CD8-positive, alpha-beta memory T cell (primary cell): ENCODE results near the gene SLC25A39. TPM values are rescaled to one million over a fixed set of nuclear protein-coding genes. Genes with fewer than 3 reads are reported as not detected.

ENCODE experiments used
- CTCF ChIA-PET: fragments of 350-600 bp; sonication (Branson Sonifier 250); formaldehyde crosslinking; loops from one replicate; lab custom pipeline; 2021; ENCODE audit warnings: antibody characterized with exemption; lab: Charles Lee
- POLR2A ChIA-PET: fragments of 350-600 bp; sonication (Branson Sonifier 250); formaldehyde crosslinking; loops from one replicate; lab custom pipeline; 2021; ENCODE audit warnings: antibody characterized with exemption; lab: Charles Lee
- DNase-seq, 5 donors: peaks; one replicate each; pipeline versions ENCODE4 v3.0.0 to v3.0.0-alpha.2; 2020 to 2022; ENCODE audit warnings: mixed read lengths in 1 of 5
- H3K27ac ChIP-seq: one replicate; pipeline ENCODE4 v1.7.0; 2013; ENCODE audit warnings: low read depth, mild to moderate bottlenecking, low read length, moderate library complexity
- H3K27me3 ChIP-seq: 2 replicates; pipeline ENCODE4 v1.7.0; 2013; ENCODE audit warnings: low read length, mild to moderate bottlenecking; ENCODE audit not compliant: insufficient read depth, poor library complexity, severe bottlenecking
- H3K36me3 ChIP-seq: 2 replicates; pipeline ENCODE4 v1.7.0; 2013; ENCODE audit warnings: mild to moderate bottlenecking, low read length, moderate library complexity; ENCODE audit not compliant: insufficient read depth
- H3K4me1 ChIP-seq: 2 replicates; pipeline ENCODE4 v1.7.0; 2013; ENCODE audit warnings: mild to moderate bottlenecking, low read length, moderate library complexity; ENCODE audit not compliant: insufficient read depth
- H3K4me3 ChIP-seq: 2 replicates; pipeline ENCODE4 v1.7.0; 2013; ENCODE audit warnings: mild to moderate bottlenecking, low read length
- H3K9me3 ChIP-seq: 2 replicates; pipeline ENCODE4 v1.7.0; 2013; ENCODE audit warnings: mild to moderate bottlenecking, low read length
- H3K27ac Mint-ChIP-seq, 8 donors: one replicate each; pipeline ENCODE4 v1.8.0; 2020 to 2021; ENCODE audit warnings: mixed read lengths in 8 of 8, mild to moderate bottlenecking in 6 of 8, inconsistent platforms in 3 of 8, moderate library complexity in 3 of 8
- H3K27me3 Mint-ChIP-seq, 2 donors: one replicate each; pipeline ENCODE4 v1.8.0; 2020 to 2021; ENCODE audit warnings: mixed read lengths in 2 of 2, mild to moderate bottlenecking in 1 of 2, moderate library complexity in 1 of 2
- H3K36me3 Mint-ChIP-seq, 3 donors: one replicate each; pipeline ENCODE4 v1.8.0; 2020 to 2021; ENCODE audit warnings: mixed read lengths in 3 of 3, inconsistent platforms in 1 of 3, mild to moderate bottlenecking in 1 of 3
- H3K4me1 Mint-ChIP-seq, 3 donors: one replicate each; pipeline ENCODE4 v1.8.0; 2020 to 2021; ENCODE audit warnings: mixed read lengths in 3 of 3, inconsistent platforms in 1 of 3, mild to moderate bottlenecking in 1 of 3
- H3K4me3 Mint-ChIP-seq, 7 donors: one replicate each; pipeline ENCODE4 v1.8.0; 2020 to 2021; ENCODE audit warnings: mixed read lengths in 7 of 7, mild to moderate bottlenecking in 6 of 7, moderate library complexity in 4 of 7, inconsistent platforms in 2 of 7
- H3K9me3 Mint-ChIP-seq, 5 donors: one replicate each; pipeline ENCODE4 v1.8.0; 2020 to 2022; ENCODE audit warnings: mixed read lengths in 5 of 5, mild to moderate bottlenecking in 3 of 5, moderate library complexity in 2 of 5, inconsistent platforms in 1 of 5
- polyA plus RNA-seq: library from polyadenylated mRNA; unstranded; fragments of 300-500 nt; fragmentation: Illumina TruSeq; gene quantifications from one replicate; pipeline ENCODE4 v1.2.3, GENCODE V29; 2021
- total RNA-seq, 2 experiments: library from RNA; stranded (reverse); gene quantifications; one replicate each; pipeline ENCODE4 v1.2.3, GENCODE V29; 2021

The SLC25A39 gene
- total and polyA plus RNA-seq, 3 experiments from 2014 or later, result 133 to 174 (median 159) TPM

DNA sequence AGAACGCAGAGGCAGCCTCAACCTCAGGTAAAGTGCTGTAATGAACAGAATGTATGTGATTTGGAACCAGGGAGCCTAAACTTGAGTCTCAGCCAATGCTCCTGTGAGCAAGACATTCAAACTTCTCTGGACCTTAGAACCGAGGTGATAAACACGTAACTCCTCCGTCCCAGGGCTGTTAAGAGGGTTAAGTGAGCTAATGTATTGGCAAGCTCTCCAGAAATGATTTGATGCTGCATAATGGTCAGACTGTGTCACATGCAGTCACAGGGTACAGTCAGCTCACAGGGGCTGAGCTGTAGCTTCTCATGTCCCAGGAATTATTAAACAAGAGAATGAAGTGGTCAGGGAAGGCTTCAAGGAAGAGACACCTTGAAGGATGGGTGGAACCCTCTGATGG, 46.6 kb downstream of the SLC25A39 start:
- peaks cover 9 to 13% (median 10%) of the 10 kb centered on the region in 3 donors for H3K4me1 Mint-ChIP-seq
- ChIA-PET POLR2A (no interaction called here), CTCF (no interaction called here)
- peak overlapping the region in 1 of 8 donors; percentile 27 for H3K27ac Mint-ChIP-seq
- peaks cover 0 to 3% of the 10 kb centered on the region in 2 donors for H3K27me3 Mint-ChIP-seq
- Histone ChIP-seq H3K4me3 (no peak overlapping the region), H3K36me3 (no peaks in the 10 kb centered on the region), H3K27ac (no peak overlapping the region), H3K27me3 (no peaks in the 10 kb centered on the region), H3K4me1 (no peaks in the 10 kb centered on the region), H3K9me3 (no peaks in the 10 kb centered on the region)
- no peak for DNase-seq
- no peak overlapping the region for H3K4me3 Mint-ChIP-seq
- no peaks in the 10 kb centered on the region for H3K9me3 Mint-ChIP-seq
- no peaks in the 10 kb centered on the region for H3K36me3 Mint-ChIP-seq

DNA sequence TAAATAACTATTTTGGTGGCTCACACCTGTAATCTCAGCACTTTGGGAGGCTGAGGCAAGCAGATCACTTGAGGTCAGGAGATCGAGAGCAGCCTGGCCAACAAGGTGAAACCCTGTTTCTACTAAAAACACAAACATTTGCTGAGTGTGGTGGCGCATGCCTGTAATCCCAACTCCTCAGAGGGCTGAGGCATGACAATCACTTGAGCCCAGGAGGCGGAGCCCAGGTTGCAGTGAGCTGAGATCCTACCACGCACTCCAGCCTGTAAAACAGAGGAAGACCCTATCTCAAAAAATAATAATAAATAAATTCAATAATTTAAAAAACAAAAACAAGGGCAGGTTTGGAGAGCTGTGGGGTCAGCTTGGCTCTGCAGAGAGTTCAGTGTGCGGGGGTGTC, 51.0 kb downstream of the SLC25A39 start:
- Histone ChIP-seq H3K4me3 (no peak overlapping the region), H3K9me3 (no peaks in the 10 kb centered on the region), H3K36me3 (no peaks in the 10 kb centered on the region), H3K27ac (no peak overlapping the region), H3K27me3 (no peaks in the 10 kb centered on the region), H3K4me1 (no peaks in the 10 kb centered on the region)
- Mint-ChIP-seq H3K4me3 (no peak overlapping the region), H3K27me3 (peaks cover 0 to 9% of the 10 kb centered on the region in 2 donors), H3K4me1 (no peaks in the 10 kb centered on the region), H3K9me3 (no peaks in the 10 kb centered on the region), H3K27ac (no peak overlapping the region), H3K36me3 (no peaks in the 10 kb centered on the region)
- POLR2A ChIA-PET, result no interaction called here
- no peak for DNase-seq
- CTCF ChIA-PET, result interaction anchor here (1.4 kb wide), 1 partner anchor 14 kb away, joined by 3 read pairs; no protein-coding TSS in a partner anchor

DNA sequence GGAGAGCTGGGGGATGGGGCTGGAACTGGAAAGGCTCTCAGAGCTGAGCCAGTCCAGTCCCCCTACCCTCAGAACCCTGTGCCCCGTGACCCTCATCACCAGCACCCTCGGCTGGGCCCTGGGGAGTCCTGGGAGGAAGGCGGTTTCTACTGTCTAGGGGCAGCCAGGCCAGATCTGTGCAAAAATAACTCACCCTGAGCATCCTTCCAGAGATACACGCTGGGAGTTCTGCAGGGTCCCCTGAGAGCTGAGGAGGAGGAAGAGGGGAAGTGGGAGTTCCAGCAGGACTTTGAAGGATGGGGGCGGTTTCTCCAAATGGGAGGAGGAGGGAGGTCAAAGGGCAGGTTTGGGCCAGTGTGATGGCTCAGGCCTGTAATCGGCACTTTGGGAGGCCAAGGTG, 51.7 kb downstream of the SLC25A39 start:
- Mint-ChIP-seq H3K27me3 (peaks cover 0 to 9% of the 10 kb centered on the region in 2 donors), H3K27ac (no peak overlapping the region), H3K4me3 (no peak overlapping the region), H3K4me1 (no peaks in the 10 kb centered on the region), H3K36me3 (no peaks in the 10 kb centered on the region), H3K9me3 (no peaks in the 10 kb centered on the region)
- no peaks in the 10 kb centered on the region for H3K27me3 ChIP-seq
- H3K4me1 ChIP-seq, result no peaks in the 10 kb centered on the region
- no peaks in the 10 kb centered on the region for H3K36me3 ChIP-seq
- POLR2A ChIA-PET, result no interaction called here
- H3K9me3 ChIP-seq, result no peaks in the 10 kb centered on the region
- no peak for DNase-seq
- H3K27ac ChIP-seq, result no peak overlapping the region
- H3K4me3 ChIP-seq, result no peak overlapping the region
- CTCF ChIA-PET, result interaction anchor here (1.4 kb wide), 1 partner anchor 14 kb away, joined by 3 read pairs; no protein-coding TSS in a partner anchor

DNA sequence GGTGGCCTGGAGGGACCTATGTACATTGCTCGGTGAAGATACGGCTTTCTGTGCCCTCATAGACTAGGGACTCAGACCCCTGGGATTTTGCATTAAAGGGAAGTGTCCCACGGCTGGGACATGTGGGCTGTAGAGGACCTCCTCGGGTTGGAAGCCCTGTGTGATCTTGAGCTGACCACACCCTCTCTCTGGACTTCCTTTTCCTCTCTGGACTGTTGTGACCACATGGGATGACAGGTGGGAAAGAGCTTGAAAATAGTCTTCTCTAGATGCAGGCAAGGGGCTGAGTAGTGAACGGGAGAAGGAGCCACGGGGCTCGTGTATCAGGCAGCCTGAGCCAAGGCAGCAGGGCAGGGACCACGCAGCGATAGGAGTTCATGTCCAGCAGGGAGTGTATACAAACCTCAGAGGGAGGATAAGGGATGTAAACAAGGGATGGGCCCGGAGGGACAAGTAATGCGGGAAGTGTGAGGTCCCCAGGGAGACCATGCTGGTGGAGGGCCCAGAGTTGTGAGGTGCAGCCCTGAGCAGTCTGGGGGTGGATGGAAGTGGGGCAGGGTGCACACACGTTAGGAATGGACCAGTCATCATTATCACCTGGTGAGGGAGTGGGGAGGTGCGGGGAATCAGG, 52.2 kb downstream of the SLC25A39 start:
- no peaks in the 10 kb centered on the region for H3K4me1 ChIP-seq
- H3K4me3 Mint-ChIP-seq, result no peak overlapping the region
- H3K27me3 ChIP-seq, result no peaks in the 10 kb centered on the region
- no peaks in the 10 kb centered on the region for H3K4me1 Mint-ChIP-seq
- POLR2A ChIA-PET, result no interaction called here
- no peak overlapping the region for H3K4me3 ChIP-seq
- CTCF ChIA-PET, result interaction anchor here (1.4 kb wide), 1 partner anchor 15 kb away, joined by 3 read pairs; no protein-coding TSS in a partner anchor
- H3K9me3 Mint-ChIP-seq, result no peaks in the 10 kb centered on the region
- DNase-seq, result no peak
- H3K36me3 Mint-ChIP-seq, result no peaks in the 10 kb centered on the region
- H3K27ac Mint-ChIP-seq, result peak overlapping the region in 1 of 8 donors; percentile 62
- no peaks in the 10 kb centered on the region for H3K36me3 ChIP-seq
- H3K27me3 Mint-ChIP-seq, result peaks cover 0 to 9% of the 10 kb centered on the region in 2 donors
- no peak overlapping the region for H3K27ac ChIP-seq
- H3K9me3 ChIP-seq, result no peaks in the 10 kb centered on the region

Other genes with a start within 250 kb of the SLC25A39 start
- gene HDAC5, start 201.2 kb downstream of the SLC25A39 start, total RNA-seq, result 10 to 100 TPM; 22.7 to 24.2 TPM
- gene HDAC5, start 201.2 kb downstream of the SLC25A39 start, polyA plus RNA-seq, result 38.1 TPM
- 10 to 100 TPM; 16.2 to 16.5 TPM for gene HROB, start 182.9 kb downstream of the SLC25A39 start, total RNA-seq
- gene HROB, start 182.9 kb downstream of the SLC25A39 start, polyA plus RNA-seq, result not detected
- gene ASB16, start 154.1 kb downstream of the SLC25A39 start, total RNA-seq, result under 1 TPM in 1 of 2 experiments, not detected in 1; 0.11 TPM
- gene ASB16, start 154.1 kb downstream of the SLC25A39 start, polyA plus RNA-seq, result 0.10 TPM
- gene TMUB2, start 137.9 kb downstream of the SLC25A39 start, total RNA-seq, result 10 to 100 TPM; 20.8 to 22.5 TPM
- gene TMUB2, start 137.9 kb downstream of the SLC25A39 start, polyA plus RNA-seq, result 37.5 TPM
- gene ATXN7L3, start 124.9 kb downstream of the SLC25A39 start, total RNA-seq, result 100 to 1,000 TPM in 1 of 2 experiments, 10 to 100 TPM in 1; 96.6 to 111 TPM
- 15.4 TPM for gene ATXN7L3, start 124.9 kb downstream of the SLC25A39 start, polyA plus RNA-seq
- gene UBTF, start 105.1 kb downstream of the SLC25A39 start, total RNA-seq, result 100 to 1,000 TPM; 186 to 199 TPM
- gene UBTF, start 105.1 kb downstream of the SLC25A39 start, polyA plus RNA-seq, result 78.0 TPM
- gene SLC4A1, start 56.7 kb downstream of the SLC25A39 start, total RNA-seq, result not detected
- not detected for gene SLC4A1, start 56.7 kb downstream of the SLC25A39 start, polyA plus RNA-seq
- gene RUNDC3A, start 16.2 kb downstream of the SLC25A39 start, total RNA-seq, result not detected
- gene RUNDC3A, start 16.2 kb downstream of the SLC25A39 start, polyA plus RNA-seq, result not detected
- 10 to 100 TPM; 48.7 to 50.3 TPM for gene GRN, start 20.5 kb upstream of the SLC25A39 start, total RNA-seq
- gene GRN, start 20.5 kb upstream of the SLC25A39 start, polyA plus RNA-seq, result 56.4 TPM
- under 1 TPM; 0.33 to 0.35 TPM for gene FAM171A2, start 39.0 kb upstream of the SLC25A39 start, total RNA-seq
- 0.28 TPM for gene FAM171A2, start 39.0 kb upstream of the SLC25A39 start, polyA plus RNA-seq
- under 1 TPM in 1 of 2 experiments, not detected in 1; 0.31 TPM for gene ITGA2B, start 64.8 kb upstream of the SLC25A39 start, total RNA-seq
- gene ITGA2B, start 64.8 kb upstream of the SLC25A39 start, polyA plus RNA-seq, result 0.12 TPM
- 10 to 100 TPM; 41.6 to 43.3 TPM for gene GPATCH8, start 178.6 kb upstream of the SLC25A39 start, total RNA-seq
- gene GPATCH8, start 178.6 kb upstream of the SLC25A39 start, polyA plus RNA-seq, result 73.3 TPM
- gene FZD2, start 232.7 kb upstream of the SLC25A39 start, total RNA-seq, result under 1 TPM in 1 of 2 experiments, not detected in 1; 0.11 TPM
- not detected for gene FZD2, start 232.7 kb upstream of the SLC25A39 start, polyA plus RNA-seq